NCI-H510A treated with DMSO at 0.1 percent for 48 hours (cell line): ENCODE measurements around the gene ITGA11.

Source experiments
- DNase-seq: peaks from one replicate; lab custom pipeline; 2025; lab: John Stamatoyannopoulos, UW

The ITGA11 gene

GRCh38 chr15:68373028-68373427 is 58.9 kb downstream of the ITGA11 start:
- no peak for DNase-seq

- no peak for DNase-seq
These were observed 59.6 kb downstream of the ITGA11 start for GRCh38 chr15:68372291-68372811.

DNA sequence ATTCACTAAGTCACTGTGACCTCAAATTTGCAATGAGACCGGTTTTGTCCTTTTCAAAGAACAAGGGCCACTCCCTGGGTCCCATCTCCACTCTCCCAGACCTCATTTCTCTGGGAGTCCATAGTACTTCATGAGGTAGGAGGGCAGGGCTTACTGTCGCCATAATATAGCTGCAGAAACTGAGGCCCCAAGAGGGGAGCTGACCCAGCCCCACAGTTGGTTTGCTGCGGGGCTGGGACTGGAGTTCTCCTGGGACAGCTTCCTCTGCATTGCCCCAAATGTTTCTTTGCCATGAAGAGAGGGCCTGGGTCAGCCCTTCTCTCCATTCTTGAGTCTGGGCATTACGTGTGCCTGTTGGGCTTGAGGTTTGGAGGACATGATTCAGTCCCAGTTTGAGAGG is 60.1 kb downstream of the ITGA11 start:
- no peak for DNase-seq

DNA sequence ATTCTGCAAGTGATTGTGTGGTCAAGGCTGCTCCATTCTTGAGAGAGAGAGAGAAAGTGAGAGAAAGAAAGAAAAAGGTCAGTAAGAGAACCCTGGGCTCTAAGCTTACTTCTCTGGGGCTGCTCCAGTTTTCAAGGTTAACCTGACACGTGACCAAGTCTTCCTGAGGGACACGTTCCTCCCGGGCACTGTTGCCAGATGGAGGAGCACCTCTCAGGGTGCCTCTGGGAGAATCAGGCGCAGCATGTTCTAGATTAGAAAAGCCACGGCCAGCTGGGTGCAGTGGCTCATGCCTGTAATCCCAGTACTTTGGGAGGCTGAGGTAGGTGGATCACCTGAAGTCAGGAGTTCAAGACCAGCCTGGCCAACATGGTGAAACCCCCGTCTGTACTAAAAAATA is 60.8 kb downstream of the ITGA11 start:
- no peak for DNase-seq

GRCh38 chr15:68370768-68371151 is 61.2 kb downstream of the ITGA11 start:
- DNase-seq = no peak

DNA sequence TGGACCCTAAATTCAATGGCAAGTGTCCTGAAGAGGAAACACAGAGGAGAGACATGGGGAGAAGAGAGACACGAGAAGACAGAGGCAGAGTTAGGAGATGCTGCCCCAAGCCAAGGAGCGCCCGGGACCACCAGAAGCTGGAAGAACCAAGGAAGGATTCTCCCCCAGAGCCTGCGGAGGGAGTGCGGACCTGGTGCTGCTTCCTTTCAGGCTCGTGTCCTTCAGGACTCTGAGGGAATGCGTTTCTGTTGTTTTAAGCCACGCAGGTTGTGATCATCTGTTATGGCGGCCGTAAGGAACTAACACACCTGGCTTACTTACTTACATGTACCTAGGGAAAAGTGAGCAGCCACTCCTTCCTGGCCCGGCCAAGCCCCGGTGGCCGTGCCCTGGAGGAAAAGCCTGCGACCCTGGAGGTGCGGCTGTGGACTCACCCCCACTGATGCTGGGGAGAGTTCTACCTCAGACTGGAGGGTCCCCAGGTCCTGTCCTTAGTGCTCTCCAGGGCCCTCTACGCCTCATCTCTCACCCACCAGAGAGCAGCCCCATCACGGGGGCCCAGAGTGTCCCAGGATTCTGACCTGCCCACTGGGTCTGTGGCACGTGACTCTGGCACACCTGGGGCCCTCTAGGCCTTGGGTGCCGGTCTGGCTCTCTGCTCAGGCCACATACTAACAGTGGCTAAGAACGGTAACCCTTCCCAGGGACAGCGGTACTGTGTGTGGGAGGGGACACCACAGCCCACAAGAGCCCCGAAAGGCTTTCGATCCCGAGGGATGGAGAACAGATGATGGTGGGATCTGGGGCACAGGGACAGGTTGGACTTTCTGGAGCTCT is 61.8 kb downstream of the ITGA11 start:
- no peak for DNase-seq

GRCh38 chr15:68368731-68369435 is 63.1 kb downstream of the ITGA11 start:
- no peak for DNase-seq

GRCh38 chr15:68367992-68368391 is 64.0 kb downstream of the ITGA11 start:
- no peak for DNase-seq

- no peak for DNase-seq
These were observed 64.7 kb downstream of the ITGA11 start for GRCh38 chr15:68367226-68367625.

DNA sequence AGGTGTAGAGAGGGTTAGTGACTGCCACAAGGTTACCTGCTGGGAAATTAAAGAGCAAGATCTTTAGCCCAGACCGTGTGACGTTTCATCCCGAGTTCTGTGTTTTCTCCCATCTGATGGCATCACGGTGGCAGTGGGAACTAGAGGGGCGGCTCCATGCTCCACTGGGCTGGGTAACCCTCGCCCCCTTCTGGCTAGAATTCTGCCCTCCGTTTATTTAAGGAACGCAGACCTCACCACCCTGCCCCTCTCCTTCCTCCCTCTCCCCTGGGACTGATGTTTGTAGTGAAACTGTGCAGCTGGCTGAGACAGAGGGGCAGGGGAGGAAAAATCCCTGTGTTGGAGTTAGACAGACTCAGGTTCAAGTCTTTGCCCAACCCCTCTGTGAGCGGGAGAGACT is 65.6 kb downstream of the ITGA11 start:
- no peak for DNase-seq

DNA sequence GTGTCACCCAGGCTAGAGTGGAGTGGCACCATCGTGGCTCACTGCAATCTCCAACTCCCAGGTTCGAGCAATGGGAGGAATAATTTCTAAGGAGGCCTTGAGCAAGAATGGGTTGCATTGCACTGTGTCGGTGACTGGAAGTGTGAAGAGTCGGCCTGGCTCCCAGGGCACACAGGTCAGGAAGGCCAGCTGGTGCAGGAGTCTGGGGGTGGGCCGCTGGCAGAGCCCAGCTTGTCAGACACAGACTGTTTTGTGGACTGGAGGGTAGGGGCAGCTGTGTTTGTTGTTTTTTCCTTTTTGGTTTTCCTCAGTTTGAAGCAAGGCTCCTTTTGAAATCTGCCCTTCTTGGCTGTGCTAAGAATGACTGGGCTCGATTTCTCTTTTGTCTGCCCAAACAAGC is 66.2 kb downstream of the ITGA11 start:
- no peak for DNase-seq

DNA sequence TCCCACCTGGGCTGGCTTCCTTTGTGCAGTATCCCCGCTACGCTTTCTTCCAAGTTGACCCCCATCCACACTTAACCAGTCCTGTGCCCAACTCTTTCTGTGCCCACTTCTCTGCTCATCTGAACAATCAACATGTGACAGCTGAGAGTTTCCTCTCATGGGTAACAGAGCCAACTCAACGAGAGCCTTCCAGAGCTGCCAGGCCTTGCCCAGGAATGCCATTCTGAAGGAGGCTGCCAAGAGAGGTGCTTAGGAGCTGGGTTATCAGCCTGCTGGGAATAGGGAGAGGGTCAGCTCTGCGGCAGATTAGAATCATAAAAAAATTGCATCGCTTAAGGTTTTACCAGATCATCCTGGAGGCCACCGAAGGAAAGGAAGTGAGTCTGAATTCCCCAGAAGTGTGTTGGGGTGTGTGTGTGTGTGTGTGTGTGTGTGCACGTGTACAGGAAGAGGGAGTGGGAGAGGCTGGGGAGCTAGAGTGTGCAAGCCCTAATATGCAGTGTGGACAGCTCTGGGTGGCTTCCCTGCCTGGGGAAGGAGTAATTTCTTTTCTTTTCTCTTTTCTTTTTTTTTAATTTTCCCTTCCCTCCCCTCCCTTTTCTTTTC is 66.7 kb downstream of the ITGA11 start:
- no peak for DNase-seq

GRCh38 chr15:68364660-68365035 is 67.3 kb downstream of the ITGA11 start:
- DNase-seq = no peak

GRCh38 chr15:68364028-68364659 is 67.8 kb downstream of the ITGA11 start:
- DNase-seq = no peak

- DNase-seq = no peak
These were observed 68.6 kb downstream of the ITGA11 start for GRCh38 chr15:68363353-68363752.

GRCh38 chr15:68362537-68363126 is 69.3 kb downstream of the ITGA11 start:
- no peak for DNase-seq

GRCh38 chr15:68360721-68361120 is 71.2 kb downstream of the ITGA11 start:
- no peak for DNase-seq

DNA sequence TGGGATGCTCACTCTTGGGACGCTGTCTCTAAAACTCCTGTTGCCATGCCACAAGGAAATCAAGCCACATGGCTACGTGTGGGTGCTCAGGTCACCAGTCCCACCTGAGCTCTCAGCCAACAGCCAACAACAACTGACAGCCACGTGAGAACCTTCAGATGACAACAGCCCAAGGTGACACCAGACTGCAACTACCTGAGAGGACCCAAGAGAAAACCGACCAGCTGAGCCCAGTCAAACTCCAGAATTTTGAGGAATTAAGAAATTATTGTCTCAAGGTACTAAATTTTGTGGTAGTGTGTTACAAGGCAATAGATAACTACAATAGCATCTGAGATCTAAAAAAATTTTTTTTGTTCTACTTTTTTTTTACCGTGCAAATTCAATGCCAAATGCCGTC is 75.2 kb downstream of the ITGA11 start:
- DNase-seq = no peak

- DNase-seq = no peak
These were observed 77.0 kb downstream of the ITGA11 start for GRCh38 chr15:68354923-68355322.

- no peak for DNase-seq
These were observed 77.7 kb downstream of the ITGA11 start for GRCh38 chr15:68354268-68354667.

GRCh38 chr15:68353421-68354135 is 78.4 kb downstream of the ITGA11 start:
- no peak for DNase-seq
